Occipital lobe (tissue), 2 donors: Measurements from ENCODE around the gene CNN3. TPM values are rescaled to one million over a fixed set of nuclear protein-coding genes. Genes with fewer than 3 reads are reported as not detected.
"Not testable (repeated sequence)": the region's sequence is repeated elsewhere in the genome, so short reads cannot be mapped to it uniquely, and the experiment has no call there.

Source experiments
- DNase-seq: peaks from one replicate; lab custom pipeline; 2025; lab: John Stamatoyannopoulos, UW
- total RNA-seq: library from RNA; depleted of rRNA; stranded (reverse); fragments of >200 nt; gene quantifications from one replicate; pipeline ENCODE4 v1.2.3, GENCODE V29; 2014

CNN3 gene
- total RNA-seq, 1 donor from 2014 or later = 199 TPM

DNA sequence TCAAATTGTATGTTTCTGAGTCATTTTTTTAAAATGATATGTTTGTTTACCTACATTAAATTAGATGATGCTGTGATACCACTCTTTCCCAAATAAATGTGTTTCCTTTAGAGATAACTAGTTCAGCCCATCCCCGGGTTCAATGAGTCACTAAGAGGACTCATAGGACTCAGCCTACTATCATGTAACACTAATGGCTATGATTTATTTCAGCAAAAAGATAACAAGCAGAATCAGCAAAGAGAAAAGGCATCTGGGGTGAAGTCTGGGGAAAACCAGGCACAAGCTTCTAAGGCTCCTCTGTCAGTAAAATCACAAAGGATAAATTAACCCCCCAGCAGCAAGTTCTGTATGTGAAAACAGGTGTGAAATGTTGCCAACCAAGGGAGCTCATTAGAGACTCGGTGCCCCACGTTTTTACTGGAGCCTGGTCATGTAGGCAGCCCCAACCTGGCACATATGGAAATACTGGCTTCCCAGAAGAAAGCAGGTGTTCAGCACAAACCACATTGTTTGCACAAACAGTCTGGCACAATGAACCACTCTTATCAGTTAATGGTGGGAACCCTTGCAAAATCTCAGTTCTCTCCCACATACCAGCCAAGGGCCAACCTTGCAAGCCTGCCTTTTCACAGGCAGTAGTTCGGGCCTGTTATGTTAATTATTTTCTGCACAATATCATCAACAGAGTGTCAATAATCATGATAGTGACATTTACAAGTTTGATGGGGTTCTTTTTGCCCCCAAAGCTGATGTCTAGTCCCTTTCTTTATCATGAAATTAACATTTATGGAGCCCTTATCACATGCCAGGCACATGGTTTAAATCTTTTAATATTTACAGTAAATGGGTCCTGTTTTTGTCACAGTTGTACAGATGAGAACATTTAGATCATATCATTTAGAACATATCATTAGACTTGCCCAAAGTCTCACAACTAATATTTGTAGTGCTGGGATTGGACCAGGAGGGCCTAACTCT is 23.1 kb upstream of the CNN3 start:
- DNase-seq = no peak

DNA sequence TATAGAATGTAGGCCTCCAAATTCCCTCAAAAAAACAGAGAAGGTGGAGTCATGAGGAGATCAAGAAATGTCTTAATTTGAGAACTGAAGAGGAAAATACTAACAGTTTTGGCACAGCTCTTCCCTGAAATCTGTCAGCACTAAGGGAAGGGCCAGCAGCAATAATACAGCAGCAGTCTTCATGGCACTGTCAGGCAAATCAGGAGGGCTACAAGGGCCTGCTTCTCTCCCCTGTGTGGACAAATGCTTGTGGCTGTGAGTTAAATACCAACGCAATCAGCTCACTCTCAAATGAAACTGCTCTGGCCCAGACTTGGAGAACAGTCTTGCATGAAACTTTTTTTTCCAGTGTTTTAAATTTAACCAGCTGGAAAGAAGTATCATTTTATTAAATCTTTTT is 20.5 kb upstream of the CNN3 start:
- no peak for DNase-seq

DNA sequence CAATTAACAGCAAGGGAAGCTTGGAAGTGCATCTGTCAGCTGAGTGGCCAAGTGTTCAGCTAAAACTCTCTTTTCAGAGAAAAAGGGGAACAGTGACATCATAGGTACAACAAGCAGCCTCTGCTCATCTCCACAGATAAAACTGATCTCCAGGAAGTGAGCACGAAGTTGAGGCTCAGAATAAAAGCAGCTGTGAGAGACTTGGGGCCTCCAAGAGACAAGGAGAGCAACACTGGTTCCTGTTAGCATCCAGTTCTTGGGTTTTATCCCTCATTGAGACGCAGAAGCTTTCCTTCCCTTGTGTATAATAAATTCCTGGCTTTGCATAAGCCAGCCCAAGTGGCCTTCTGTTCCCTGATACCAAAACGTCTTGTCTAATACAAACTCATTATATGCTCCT is 20.0 kb upstream of the CNN3 start:
- no peak for DNase-seq

GRCh38 chr1:94942171-94943128 is 15.5 kb upstream of the CNN3 start:
- DNase-seq = no peak

GRCh38 chr1:94941480-94941879 is 14.6 kb upstream of the CNN3 start:
- not testable (repeated sequence) for DNase-seq

DNA sequence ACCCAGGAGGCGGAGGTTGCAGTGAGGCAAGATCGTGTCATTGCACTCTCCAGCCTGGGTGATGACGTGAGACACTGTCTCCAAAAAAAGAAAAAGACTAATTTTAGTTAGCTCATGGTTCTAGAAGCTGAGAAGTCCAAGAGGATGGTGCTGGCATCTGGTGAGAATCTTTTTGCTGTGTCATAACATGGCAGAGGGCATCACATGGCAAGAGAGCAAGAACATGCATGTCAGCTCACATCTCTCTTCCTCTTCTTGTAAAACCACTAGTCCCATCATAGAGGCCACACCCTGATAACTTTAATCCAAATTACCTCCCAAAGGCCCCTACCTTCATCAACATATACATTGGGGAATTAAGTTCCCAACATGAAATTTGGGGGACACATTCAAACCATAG is 13.8 kb upstream of the CNN3 start:
- DNase-seq = no peak

GRCh38 chr1:94937820-94938219 is 10.9 kb upstream of the CNN3 start:
- DNase-seq = no peak

DNA sequence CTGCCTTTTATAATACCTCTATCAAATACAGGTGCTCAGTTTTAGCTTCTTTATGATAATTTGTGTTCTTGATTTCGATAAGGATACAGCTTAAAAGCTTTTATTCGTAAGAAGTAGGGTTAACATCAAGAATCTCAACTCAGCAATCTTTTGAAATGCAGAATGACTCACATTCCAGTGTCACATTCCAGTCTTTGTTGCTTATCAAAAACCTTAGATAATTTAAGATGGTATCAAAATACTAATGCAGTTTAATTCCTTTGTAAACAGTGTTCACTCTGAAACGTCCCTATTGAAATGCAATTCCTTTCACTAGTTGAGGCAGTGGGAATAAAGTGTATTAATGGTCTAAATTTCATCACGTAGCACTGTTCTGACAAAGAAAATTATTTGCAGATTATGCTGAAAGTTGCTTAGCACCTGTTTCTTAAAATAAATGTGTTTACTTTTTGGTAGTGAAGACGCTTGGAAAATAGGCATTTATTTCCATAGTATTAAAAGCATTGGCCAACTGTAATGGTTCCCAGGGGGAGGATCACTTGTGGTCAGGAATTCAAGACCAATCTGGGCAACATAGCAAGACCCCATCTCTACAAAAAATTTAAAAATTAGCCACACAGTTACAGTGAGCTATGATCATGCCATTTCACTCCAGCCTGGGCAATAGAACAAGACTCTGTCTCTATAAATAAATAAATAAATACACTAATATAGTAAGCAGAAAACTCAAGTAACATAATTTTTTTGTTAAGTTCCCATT is 10.1 kb upstream of the CNN3 start:
- DNase-seq = no peak

GRCh38 chr1:94935476-94935875 is 8.6 kb upstream of the CNN3 start:
- DNase-seq = no peak

DNA sequence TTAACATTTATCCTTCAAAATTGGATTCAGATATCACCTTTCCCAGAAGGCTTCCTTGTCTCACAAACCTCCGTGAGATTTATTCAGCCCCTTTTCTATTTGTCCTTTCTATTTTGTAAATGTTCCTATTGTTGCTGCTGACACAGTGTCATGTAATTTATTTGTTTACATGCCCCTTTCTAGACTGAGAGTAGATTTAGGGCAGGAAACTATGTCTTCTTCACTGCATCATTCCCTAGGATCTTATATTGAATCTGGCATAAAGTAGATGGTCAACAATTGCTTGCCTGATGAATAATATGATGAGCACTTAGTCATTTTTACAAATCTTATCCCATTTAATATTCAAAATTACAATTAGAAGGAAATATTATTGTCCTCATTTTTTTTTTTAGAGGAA is 8.1 kb upstream of the CNN3 start:
- DNase-seq = no peak

DNA sequence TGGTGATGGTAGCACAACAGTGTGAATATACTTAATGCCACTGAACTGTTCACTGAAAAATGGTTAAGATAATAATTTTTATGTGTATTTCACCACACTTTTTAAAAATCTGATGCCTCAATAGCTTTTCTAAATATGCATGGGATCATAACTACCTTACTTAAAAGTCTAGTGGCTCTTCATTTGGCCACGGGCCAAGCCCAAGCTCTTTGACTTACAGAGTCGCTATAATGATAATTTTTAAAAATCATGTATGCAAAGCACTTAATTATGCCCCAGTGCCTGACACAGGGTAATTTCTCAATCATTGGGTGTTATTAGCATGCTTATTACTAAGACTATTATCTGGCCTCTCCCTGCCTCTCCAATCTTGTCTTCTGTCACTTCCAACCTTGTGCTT is 7.6 kb upstream of the CNN3 start:
- no peak for DNase-seq

GRCh38 chr1:94931254-94931841 is 4.4 kb upstream of the CNN3 start:
- DNase-seq = no peak

- no peak for DNase-seq
These were observed 2.7 kb upstream of the CNN3 start for GRCh38 chr1:94929351-94930217.

DNA sequence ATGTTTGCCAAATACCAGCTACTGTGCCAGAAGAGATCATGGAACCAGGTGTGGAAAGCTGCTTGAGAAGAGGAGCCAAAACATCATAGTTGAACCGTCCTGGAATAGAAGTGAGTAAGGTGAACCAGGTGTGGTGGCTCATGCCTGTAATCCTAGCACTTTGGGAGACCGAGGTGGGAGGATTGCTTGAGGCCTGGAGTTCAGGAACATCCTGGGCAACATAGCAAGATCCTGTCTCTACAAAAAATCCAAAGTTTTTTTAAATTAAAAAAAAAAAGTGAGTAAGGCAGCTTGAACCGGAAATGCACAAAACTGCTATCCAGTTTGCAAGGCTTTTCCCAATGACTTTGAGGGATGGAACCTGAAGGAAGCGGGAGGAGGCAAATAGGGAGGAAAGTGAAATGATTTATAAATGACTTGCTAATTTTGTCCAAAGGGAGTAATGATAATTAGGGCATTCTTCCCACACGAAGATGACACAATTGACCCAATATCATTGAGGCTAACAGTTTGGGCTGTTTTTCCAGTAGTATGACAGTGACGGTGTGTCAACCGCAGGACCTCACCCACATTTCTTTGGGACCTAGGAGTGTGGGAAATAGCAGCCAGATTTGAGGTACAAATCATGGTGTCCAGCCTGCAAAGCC is 1.5 kb upstream of the CNN3 start:
- DNase-seq = no peak

DNA sequence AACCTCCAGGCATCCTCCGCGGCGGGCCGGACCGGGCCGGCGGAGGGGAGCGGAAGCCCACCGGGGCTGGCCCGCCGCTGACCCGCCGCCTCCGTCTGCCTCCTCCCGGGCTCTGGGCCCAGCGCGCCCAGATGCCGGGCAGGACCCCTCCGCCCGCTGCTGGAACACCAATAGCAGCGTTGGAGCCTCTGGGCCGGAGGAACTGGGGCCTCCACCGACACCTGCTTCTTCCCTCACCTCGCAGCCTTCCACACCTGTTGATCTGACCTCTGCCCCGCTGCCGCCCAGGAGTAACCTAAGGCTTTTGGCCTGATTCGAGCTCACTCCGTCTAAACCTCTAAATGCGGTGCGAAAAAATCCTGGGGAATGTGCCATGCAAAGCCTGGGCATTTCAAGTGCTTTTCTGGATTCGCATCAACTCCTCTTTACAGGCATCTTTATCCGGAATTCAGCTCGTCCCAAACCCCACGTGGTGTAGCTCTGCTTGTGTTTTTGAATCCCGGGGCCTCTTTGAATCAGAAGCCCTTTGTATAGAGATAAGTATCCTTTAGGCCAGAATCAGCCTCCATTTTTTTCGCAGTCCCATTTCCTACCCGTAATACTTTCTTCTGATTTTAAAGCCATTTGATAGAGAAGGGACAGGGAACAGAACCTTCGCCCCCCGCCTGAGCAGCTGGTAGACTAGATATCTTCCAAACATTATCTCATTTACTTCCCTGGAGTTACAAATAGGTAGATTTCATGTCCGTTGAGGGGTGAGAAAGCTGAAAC is 680 bp upstream of the CNN3 start:
- DNase-seq = peak; percentile 27

- peak; percentile 32 for DNase-seq
These were observed 590 bp downstream of the CNN3 start for GRCh38 chr1:94926126-94926914.

DNA sequence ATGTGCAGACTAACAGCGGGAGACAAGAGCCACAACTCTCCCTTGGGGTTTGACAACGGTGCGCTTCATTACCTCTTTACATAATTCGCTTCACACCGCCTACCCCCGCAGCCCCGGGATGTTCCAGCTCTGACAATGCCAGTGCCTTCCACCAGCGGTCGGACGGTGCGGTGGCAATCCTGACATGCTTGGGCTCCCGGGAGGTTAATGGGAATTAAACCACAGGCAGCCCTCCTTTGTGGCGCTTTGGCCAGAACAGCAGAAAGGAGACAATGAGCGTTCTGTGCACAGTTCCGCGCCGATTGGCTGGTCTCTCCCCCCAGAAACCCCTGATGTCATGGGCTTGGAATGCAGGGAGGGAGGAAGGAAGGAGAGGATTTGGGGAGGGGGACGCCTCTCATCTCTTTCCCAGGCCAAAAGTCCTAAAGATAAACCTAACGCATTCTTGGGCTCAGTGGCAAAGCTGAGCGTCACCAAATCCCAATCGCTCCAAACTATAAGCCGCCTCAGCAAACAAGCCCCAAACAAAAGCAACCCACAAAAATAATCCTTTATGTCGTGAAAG is 1.3 kb downstream of the CNN3 start:
- peak; percentile 40 for DNase-seq

DNA sequence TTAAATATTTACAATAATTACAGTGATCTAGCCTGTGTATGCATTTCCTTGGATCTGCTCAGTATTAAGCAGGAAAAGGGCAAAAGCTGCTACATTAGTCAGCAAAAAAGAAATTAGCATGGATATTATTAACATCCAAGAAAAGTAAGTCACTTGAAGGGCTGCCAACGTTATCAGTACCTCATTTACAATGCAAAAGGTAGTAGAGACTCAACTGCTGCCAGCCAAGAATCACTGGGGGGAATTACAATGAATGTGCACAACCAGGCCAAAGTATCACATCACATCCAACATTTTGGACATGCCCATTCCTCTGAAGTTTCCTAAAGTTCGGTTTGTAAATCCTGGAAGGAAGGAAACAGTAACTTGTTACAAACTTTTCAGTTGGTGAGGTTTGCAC is 1.9 kb downstream of the CNN3 start:
- DNase-seq = no peak
